Measurements from ENCODE around the gene STIM2.
"Not testable (repeated sequence)": the region's sequence is repeated elsewhere in the genome, so short reads cannot be mapped to it uniquely, and the experiment has no call there.

STIM2 gene

DNA sequence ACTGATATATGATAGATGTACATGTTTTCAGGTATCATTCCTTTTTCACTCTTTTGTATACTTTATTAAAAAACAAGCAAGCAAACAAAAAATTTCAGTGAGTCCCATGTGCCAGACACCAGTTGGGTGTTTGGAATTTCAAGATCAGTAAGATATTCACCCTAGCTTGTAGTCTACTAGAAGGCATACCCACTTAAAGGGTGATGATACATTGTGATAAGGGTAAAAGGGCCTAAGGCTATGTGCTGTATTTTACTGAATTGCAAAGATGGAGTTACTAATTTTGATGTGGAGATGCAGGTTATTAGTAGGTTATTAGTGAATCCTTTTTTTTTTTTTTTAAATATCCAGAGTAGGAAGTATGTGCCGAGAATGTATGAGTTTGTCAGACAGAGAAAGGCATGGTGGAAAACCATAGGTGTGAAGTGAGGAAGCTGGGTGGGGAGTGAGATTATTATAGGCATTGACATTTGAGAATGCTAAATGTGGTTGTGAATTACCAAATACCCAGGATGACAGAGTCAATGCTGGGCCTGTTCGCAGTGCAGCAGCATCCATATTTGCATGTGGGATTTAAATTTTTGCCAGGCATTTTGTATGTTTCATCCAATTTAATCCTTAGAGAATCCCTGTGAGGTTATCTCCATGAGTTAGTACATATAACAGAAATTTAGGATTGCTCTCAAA, 10.1 kb downstream of the STIM2 start:
- DNase-seq: no peak

DNA sequence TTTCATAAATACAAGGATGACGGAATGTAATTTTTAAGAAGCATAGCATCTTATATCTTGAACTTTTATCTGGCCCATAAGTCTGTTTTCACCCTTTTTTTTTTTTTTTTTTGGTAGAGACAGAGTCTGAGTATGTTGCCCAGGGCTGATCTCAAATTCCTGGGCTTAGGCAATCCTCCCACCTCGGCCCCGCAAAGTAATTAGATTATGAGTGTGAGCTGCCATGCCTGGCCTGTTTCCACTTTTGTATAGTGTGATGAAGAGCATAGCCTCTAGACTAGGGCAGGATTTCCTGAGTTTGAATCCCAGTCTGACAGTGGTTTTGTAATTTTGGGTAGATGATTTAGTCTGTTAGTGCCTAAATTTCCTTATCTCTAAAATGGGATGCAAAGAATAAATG, 11.0 kb downstream of the STIM2 start:
- no peak for DNase-seq

DNA sequence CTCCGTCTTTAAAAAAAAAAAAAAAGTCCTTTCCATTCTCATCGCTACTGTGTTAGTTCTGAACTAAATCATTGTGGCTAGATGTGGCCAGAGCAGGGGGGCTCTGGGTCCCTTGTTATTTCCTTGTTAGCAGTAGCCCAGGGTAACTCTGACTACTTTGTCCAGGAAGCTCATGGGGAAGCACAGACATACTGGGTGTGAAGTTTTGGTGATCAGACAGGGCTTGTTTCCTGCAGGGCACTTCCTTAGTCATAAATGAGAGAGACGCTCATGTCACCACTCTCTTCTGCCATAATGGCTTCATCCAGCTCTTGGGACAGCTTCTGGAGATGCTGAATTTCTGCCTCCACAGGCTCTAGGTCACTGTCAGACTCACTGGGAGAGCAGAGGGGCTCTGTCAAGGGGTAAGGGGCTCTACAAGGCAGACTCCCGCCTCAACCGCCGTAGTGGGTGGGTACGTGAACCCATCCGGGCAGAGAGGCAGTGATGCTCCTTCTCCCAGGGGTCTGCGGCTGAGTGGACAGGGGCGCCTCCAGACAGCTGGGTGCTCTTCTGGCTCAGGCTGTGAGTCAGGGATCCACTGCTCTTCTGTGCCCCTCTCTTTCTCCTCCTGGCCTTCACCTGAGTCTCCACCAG, 12.9 kb downstream of the STIM2 start:
- DNase-seq: no peak

DNA sequence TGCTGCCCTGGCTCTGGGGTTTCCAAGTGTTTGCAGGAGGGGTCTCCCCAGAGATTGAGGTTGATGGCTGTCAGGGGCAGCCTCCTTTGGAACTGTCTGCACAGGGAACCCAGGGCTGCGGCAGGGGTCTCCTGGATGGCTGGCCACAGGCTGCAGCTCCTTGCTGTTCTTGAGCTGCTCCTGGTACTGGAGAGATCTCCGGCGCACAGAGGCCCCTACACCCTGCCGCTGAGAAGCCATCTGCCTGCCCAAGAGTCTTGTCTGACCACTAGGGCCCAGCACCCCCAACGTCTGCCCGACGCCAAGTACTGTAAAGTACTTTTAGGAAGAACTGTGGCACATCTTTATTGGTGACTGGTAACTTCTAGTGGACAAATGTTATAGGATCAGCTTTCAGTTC, 13.5 kb downstream of the STIM2 start:
- DNase-seq: no peak

DNA sequence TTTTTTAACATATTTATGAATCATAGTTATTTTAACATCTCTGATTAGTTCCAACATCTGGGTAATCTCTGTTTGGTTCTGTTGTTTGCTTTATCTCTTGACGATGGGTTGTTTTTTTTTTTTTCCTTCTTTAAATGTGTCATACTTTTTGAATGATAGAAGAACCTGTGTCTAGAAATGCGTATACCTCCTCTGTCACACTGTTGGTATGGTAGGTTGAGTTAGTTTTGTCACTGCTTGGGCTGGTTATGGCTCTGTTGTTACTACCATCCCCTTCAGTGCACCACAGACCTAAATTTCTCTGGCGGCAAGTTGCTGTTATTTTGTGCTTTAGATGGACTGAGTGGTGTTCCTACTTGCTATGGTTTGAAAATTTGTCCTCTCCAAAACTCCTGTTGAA, 16.8 kb downstream of the STIM2 start:
- no peak for DNase-seq

DNA sequence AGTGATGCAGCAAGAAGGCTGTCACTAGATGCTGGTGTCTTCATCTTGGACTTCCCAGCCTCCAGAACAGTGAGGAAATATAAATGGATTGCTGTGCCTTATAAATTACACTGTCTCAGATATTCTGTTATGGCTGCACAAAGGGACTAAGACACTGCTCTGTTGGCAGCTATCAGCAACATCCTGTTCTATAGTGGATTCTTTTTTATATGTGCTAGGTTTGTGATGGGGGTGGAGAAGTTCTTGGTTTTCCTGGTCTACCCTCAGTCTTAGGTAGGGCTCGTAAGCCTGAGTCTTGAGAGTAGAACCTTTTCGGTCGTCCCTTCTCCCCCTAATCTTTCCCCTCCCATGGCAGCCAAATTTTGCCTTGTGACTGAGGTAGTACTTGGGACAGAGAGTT, 17.3 kb downstream of the STIM2 start:
- DNase-seq: no peak

DNA sequence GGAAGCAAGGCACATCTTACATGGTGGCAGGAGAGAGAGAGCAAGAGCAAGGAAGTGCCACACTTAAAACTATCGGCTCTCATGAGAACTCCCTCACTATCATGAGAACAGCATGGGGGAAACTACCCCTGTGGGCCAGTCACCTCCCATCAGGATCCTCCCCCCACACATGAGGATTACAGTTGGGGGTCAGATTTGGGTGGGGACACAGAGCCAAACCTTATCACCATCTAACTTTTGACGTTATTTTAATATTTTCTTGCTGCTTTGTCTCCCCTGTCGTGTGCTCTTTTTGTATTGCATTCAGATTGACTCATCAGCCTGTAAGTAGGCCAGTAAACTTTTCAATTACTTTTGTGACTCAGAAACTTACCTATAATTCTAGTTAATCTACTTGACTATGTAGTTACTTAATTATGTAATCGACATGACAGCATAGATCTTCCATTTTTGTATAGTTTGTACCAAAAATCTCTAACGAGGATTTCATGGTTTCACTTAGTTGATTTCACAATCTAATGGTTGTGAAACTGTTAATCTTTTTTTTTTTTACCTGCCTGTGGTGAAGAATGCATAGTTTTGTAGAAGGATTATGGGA, 18.3 kb downstream of the STIM2 start:
- no peak for DNase-seq

DNA sequence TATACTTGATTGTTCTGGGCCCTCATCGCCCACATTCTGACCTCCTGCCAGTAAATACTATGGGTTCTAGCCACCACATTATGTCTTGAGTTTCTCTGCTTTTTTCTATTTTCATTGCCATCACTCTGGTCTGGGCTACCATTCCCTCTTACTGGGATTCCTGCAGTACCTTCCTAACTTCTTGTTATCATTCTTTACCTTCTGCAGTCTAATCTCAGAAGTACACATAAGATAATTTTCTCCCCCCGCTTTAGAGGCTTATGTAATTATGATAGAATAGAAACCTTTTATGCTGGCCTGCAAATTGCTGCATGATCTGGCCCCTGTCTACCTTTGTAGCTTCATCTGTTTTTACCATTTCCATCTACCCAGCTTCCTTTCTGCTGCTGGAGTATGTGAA, 19.2 kb downstream of the STIM2 start:
- no peak for DNase-seq

DNA sequence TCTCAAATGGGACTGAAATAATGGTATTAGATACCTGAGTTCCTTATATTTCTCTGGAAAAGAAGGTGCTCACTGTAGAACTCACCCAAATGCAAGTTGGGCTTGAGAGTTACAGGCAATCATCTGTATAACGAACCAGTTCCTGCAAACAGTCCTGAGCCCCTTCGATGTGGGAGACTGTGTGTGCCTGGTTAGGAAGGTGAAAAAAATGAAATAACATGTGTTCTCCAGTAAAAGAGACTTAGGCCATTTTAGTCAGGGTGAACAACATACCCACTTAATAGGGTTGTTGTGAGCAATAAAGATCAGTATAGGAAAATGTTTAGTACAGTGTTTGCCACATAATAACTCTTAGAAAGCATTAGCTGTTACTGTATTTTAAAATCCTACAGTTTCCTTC, 23.4 kb downstream of the STIM2 start:
- no peak for DNase-seq

DNA sequence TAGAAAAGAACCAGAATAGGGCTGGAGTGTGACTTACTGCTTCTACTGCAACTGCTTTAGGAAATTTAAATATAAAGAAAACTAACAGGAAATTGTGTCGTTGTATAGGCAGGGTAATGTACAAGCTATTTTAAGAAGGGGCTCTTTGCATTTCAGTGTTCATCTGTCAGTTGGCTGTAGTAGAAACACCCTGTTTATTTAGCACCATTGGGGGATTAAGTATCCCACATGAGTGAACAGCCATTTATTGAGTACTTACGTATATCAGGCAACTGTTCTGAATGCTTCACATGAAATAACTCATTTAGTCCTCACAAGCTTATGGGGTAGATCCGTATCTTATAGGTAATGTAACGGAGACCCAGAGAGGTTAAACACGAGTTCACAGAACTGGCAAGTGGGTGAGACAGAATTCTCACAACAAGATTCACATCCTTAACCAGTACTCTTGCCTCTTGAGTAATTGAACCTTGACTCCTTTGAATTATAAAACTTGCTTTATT, 23.9 kb downstream of the STIM2 start:
- no peak for DNase-seq

DNA sequence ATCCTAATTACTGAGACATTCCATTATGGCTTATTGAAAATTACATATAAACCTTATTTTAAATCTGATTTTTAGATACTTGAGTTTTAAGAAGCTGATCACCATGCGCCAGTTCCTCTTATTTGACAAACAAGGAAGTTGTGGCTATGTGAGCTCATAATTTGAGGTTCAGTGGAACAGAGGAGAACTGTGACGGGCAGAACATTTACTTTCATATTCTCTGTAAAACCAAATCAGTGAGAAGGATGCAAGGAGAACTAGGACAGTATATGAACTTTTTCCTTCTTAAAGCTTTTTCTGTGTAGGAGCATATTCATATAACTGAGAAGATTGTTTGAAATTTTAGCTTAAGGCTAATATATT, 25.3 kb downstream of the STIM2 start:
- DNase-seq: no peak

DNA sequence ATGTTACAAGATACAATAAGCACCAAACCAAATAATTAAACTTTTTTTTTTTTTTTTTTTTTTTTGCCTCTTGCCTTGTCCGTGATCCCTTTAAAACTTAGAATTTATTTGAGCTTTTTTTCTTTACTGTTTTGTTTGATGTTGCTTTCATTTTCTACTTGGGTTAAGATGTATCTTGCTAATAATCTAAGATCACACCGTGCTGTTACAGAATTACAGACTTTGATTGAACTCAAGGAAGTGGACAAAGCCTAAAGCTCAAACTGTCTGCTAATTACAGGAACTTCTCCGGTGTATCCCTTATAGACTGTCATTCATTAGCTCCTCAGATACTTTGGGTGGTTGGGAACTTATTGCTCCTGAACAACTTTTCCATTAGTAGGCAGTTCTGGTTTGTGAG, 26.5 kb downstream of the STIM2 start:
- no peak for DNase-seq

DNA sequence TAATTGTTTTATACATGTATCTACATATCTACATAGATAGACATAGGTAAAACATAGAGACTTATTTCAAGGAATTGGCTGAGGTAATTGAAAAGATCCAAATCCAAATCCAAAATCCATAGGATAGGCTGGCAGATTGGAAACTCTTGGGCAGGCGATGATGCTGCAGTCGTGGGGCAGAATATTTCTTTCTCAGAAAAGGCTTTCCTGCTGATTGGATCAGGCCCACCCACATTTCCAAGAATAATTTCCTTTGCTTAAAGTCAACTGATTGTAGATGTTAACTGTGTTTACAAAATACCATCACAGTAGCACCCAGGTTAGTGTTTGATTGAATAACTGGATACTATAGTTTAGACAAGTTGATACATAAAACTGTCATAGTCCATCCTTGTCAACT, 27.2 kb downstream of the STIM2 start:
- no peak for DNase-seq

DNA sequence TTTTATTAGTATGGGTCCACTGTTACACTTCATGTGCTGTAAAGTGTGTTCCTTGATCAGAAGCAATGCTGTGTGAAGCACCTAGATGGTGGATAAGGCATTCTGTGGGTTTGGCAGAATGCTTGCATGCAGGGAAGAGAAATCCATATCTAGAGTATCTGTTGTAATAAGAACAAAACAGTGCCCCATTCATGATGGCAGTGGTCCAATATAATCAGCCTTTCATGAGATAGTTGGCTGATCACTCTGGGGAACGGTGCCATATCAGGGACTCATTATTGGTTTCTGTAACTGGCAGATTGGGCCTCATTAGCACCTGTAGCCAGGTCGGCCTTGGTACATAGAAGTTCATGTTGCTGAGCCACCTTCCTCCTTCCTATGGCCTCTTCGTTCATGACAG, 28.7 kb downstream of the STIM2 start:
- no peak for DNase-seq

DNA sequence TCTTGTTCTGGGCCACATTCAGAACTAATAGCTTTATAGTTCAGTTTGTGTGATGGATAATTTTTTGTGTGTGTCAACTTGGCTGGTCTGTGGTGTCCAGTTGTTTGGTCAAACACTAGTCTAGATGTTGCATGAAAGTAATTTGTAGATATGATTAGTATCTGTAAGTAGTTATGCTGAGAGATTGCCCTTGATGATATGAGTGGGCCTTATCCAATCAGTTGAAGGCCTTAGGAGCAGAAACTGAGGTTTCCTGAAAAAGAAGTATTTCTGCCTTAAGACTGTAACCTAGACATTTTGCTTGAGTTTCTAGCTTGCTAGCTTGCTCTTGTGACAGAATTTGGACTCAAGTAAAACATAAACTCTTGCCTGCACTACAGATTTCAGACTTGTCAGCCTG, 30.4 kb downstream of the STIM2 start:
- no peak for DNase-seq

DNA sequence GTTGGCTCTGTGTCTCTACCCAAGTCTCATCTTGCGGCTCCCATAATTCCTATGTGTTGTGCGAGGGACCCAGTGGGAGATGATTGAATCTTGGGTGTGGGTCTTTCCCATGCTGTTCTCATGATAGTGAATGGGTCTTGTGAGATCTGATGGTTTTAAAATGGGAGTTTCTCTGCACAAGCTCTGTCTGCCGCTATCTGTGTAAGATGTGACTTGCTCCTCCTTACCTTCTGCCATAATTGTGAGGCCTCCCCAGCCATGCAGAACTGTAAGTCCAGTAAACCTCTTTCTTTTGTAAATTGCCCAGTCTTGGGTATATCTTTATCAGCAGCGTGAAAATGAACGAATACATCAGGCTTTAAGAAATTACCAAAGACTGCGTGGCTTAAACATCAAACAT, 31.2 kb downstream of the STIM2 start:
- DNase-seq: no peak

DNA sequence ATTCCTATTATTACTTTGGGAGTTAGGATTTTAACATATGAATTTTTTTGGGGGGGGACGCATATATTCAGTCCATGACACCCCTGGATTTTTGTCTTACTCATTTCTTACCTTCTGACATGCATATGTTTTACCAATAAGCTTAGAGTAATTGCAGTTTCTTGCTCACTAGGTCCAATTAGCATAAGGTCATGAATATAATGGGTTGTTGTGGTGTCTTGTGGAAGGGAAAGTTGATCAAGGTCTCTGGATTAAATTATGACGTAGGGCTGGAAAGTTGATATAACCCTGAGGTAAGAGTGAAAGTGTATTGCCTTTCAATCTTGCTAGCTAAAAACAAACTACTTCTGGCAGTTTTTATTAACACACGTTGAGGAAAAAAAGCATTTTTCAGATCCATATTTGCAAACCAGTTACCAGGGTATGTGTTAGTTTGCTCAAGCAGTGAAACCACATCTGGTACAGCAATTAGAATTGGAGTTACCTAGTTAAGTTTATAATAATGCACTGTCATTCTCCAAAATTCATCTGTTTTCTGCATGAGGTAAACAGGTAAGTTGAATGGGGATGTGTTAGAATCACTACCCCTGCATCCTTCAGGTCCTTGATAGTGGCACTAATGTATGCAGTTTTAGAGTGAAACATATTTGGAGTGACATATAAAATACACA, 32.0 kb downstream of the STIM2 start:
- DNase-seq: no peak

DNA sequence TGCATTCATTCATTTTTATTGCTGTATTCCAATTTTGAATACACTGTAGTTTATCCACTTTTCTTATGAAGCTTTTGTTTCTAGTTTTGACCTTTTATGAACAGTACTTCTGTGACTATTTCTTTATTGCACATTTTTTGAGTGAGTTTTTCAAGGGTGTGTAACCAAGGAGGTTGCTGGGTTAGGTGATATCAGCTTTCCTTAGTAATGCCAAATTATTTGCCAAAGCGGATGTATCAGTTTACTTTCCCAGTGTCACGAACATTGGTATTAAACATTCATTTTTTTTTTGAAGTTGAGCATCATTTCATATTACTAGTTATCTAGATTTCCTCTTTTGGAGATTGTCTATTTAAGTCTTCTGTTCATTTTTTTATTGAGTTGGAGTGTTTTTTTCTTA, 32.9 kb downstream of the STIM2 start:
- DNase-seq: no peak

DNA sequence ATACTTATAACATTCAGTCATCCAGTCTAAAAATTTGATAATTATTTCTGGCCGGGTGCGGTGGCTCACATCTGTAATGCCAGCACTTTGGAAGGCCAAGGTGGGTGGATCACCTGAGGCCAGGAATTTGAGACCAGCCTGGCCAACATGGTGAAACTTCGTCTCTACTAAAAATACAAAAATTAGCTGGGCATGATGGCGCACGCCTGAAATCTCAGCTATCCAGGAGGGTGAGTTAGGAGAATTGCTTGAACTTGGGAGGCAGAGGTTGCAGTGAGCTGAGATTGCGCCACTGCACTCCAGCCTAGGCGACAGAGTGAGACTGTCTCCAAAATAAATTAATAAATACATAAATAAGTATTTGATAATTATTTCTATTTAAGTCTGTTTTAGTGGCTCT, 34.2 kb downstream of the STIM2 start:
- not testable (repeated sequence) for DNase-seq

DNA sequence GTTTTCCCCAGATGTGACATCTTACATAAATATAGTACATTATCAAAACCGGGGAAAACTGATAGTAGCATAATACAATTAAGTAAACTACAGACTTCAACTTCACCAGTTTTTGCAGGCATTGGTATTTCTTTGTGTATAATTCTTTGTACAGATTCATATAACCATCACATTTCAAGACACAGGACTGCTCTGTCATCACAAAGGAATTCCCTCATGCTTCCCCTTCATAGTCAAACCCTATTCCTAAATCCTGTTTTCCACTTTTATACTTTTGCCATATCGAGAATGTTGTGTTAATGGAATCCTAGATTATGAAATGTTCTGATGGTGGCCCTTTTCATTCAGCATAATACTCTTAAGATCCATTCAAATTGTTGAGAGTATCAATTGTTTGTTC, 36.0 kb downstream of the STIM2 start:
- DNase-seq: no peak

DNA sequence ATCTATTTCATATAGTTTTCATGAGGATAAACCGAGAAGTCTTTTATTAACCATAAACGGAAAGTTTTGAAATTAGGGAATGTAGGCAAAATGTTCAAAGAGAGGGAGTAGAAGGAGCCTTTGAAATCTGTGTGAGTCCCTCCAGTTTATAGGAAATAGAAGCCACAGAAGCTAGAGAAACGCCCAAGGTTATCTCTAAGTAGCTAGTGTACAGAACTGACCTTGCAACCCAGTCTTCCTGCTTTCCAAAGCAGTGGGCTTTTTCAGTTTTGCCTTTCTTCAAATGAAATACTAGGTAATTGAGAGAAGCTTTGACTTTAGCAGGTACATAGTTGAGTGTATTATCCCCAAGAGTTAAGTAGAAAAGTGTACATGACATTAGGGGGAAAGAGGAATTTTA, 39.4 kb downstream of the STIM2 start:
- DNase-seq: no peak

DNA sequence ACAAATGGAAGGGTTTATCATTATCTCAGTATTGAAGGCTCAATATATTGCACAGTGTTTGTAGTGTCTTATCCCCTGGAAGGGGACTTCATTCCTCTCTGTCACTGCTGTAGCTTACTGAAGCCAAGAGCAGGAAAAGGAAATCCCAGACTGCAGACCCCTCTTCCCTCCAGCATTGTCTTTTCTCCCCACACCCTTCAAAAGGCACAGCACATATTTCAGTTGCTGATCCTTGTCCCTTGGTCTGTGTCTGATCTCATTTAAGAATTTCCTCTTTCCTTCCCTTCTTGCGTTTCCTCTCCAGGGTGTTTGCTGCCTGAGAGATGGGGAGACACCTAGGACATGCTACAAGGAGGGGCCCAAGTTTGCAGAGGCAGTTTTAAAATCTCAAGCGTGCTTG, 40.1 kb downstream of the STIM2 start:
- no peak for DNase-seq

DNA sequence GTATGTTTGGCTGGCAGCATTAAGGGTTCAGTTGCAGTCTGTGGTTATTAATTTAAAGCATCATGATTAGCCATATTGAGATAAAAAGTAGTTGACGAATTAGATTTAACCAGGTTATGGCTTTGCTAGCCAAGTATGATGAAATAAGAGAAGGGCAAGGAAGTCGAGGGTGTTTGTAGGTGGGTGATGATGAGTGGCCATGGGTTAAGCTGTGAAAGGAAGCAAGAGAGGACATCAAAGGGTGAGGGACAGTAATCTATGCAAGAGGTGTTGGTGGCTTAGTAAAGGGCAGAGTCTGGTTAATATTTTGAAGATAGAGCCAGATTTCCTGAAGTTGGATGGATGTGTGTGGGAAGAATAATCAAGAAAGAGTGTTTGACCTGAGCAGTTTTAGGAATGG, 44.5 kb downstream of the STIM2 start:
- DNase-seq: no peak

All from NCI-H748 treated with DMSO at 0.1 percent for 48 hours (cell line).